Vagina (tissue), 2 donors: ENCODE measurements around the gene RFX1.

Experiments used
- CTCF ChIP-seq, 3 experiments: fragments of 450-650 bp in 2 of 3; fragments of 200-600 bp in 1 of 3; sonication (generic) in 1 of 3; IDR thresholded peaks; one replicate each; pipeline ENCODE4 v1.5.1; 2017 to 2019; ENCODE audit warnings: antibody characterized with exemption in 3 of 3, mild to moderate bottlenecking in 2 of 3, moderate library complexity in 2 of 3
- POLR2A ChIP-seq, 2 donors: fragments of 450-650 bp; IDR thresholded peaks; one replicate each; pipeline ENCODE4 v1.6.1; 2017; ENCODE audit warnings: antibody characterized with exemption in 2 of 2, mild to moderate bottlenecking in 2 of 2, moderate library complexity in 2 of 2
- POLR2AphosphoS5 ChIP-seq, 2 donors: sonication (generic); formaldehyde crosslinking; IDR thresholded peaks; one replicate each; pipeline ENCODE4 v1.9.0; 2017; ENCODE audit warnings: antibody characterized with exemption in 2 of 2, mild to moderate bottlenecking in 2 of 2, low read depth in 1 of 2; ENCODE audit not compliant: insufficient read depth in 1 of 2

GRCh38 chr19:14039181-14039580 lies 33.1 kb upstream of the RFX1 start:
- TF ChIP-seq CTCF (IDR thresholded peaks at IDR 0.05) = no peak
- TF ChIP-seq POLR2A (IDR thresholded peaks at IDR 0.05) = no peak
- no peak for TF ChIP-seq POLR2AphosphoS5 (IDR thresholded peaks at IDR 0.05; ENCODE audit: insufficient read depth in 1 of 2, low read depth in 1 of 2)
